ENCODE results near the gene MMUT.

DNA sequence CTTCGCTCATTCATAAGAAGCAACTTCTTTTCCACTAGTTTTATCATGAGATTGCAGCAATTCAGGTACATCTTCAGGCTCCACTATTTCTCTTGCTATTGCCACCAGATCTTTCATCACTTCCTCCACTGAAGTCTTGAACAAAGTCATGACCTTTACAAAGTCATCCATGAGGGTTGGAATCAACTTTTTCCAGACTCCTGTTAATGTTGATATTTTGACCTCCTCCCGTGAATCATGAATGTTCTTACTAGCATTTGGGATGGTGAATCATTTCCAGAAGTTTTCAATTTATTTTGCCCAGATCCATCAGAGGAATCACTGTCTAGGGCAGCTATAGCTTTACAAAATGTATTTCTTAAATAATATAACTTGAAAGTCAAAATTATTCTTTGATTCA is 1.6 kb upstream of the MMUT start:
- TF ChIP-seq, protein P1, sequence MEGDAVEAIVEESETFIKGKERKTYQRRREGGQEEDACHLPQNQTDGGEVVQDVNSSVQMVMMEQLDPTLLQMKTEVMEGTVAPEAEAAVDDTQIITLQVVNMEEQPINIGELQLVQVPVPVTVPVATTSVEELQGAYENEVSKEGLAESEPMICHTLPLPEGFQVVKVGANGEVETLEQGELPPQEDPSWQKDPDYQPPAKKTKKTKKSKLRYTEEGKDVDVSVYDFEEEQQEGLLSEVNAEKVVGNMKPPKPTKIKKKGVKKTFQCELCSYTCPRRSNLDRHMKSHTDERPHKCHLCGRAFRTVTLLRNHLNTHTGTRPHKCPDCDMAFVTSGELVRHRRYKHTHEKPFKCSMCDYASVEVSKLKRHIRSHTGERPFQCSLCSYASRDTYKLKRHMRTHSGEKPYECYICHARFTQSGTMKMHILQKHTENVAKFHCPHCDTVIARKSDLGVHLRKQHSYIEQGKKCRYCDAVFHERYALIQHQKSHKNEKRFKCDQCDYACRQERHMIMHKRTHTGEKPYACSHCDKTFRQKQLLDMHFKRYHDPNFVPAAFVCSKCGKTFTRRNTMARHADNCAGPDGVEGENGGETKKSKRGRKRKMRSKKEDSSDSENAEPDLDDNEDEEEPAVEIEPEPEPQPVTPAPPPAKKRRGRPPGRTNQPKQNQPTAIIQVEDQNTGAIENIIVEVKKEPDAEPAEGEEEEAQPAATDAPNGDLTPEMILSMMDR (IDR thresholded peaks at IDR 0.05): no peak
- TF ChIP-seq POLR2AphosphoS5 (IDR thresholded peaks at IDR 0.05; ENCODE audit: low read depth, low read length): no peak
